RWPE2 (cell line): ENCODE measurements around the gene USP40.
A peak's percentile ranks its signal among the peaks of the same experiment; 100 is the strongest.

Experiments
- ATAC-seq: fragments of 200-7000 bp; cut with Tn5 transposase; 3 replicates; pipeline ENCODE4 v1.9.1; 2021; ENCODE audit warnings: low read depth
- DNase-seq: peaks from one replicate; pipeline ENCODE4 v3.0.0-alpha.2; 2020; ENCODE audit warnings: low spot score
- H3K27ac ChIP-seq: fragments of 450-650 bp; 2 replicates; pipeline ENCODE4 v1.5.1; 2017; ENCODE audit warnings: mild to moderate bottlenecking; ENCODE audit not compliant: poor library complexity, severe bottlenecking
- H3K27me3 ChIP-seq: fragments of 250-450 bp; sonication (Bioruptor Pico); 2 replicates; pipeline ENCODE4 v1.5.1; 2021; ENCODE audit warnings: mild to moderate bottlenecking, moderate library complexity; ENCODE audit not compliant: insufficient read depth, poor library complexity, severe bottlenecking
- H3K36me3 ChIP-seq: fragments of 250-450 bp; sonication (Bioruptor Pico); 2 replicates; pipeline ENCODE4 v1.5.1; 2020; ENCODE audit warnings: low read depth, mild to moderate bottlenecking, moderate library complexity
- H3K4me1 ChIP-seq: fragments of 250-450 bp; sonication (Bioruptor Pico); 2 replicates; pipeline ENCODE4 v1.5.1; 2021; ENCODE audit warnings: mild to moderate bottlenecking, moderate library complexity; ENCODE audit not compliant: insufficient read depth, poor library complexity, severe bottlenecking
- H3K4me3 ChIP-seq: fragments of 250-450 bp; sonication (Bioruptor Pico); 2 replicates; pipeline ENCODE4 v1.5.1; 2021; ENCODE audit warnings: mild to moderate bottlenecking, moderate library complexity; ENCODE audit not compliant: severe bottlenecking
- H3K9me3 ChIP-seq: fragments of 250-450 bp; sonication (Bioruptor Pico); 2 replicates; pipeline ENCODE4 v1.5.1; 2021; ENCODE audit warnings: mild to moderate bottlenecking, moderate library complexity; ENCODE audit not compliant: severe bottlenecking
- CTCF ChIP-seq: fragments of 450-650 bp; IDR thresholded peaks from one replicate; pipeline ENCODE4 v1.5.1; 2017; ENCODE audit warnings: mild to moderate bottlenecking, moderate library complexity; ENCODE audit not compliant: poor library complexity, severe bottlenecking

The USP40 gene

GRCh38 chr2:233471291-233472035, 95.1 kb downstream of the USP40 start:
- ATAC-seq (no peak), DNase-seq (no peak)
- no peaks in the 10 kb centered on the region for H3K4me1 ChIP-seq
- no peak for TF ChIP-seq CTCF
- H3K27me3 ChIP-seq = no peaks in the 10 kb centered on the region
- no peak overlapping the region for H3K27ac ChIP-seq
- peaks cover 16% of the 10 kb centered on the region for H3K36me3 ChIP-seq
- H3K4me3 ChIP-seq = no peak overlapping the region
- H3K9me3 ChIP-seq = no peaks in the 10 kb centered on the region

- Histone ChIP-seq H3K27ac (no peak overlapping the region), H3K4me1 (no peaks in the 10 kb centered on the region), H3K9me3 (no peaks in the 10 kb centered on the region), H3K36me3 (peaks cover 22% of the 10 kb centered on the region), H3K4me3 (no peak overlapping the region), H3K27me3 (no peaks in the 10 kb centered on the region)
- no peak for TF ChIP-seq CTCF
- ATAC-seq (no peak), DNase-seq (peak; percentile 23)
Observed at GRCh38 chr2:233470839-233471238, 95.7 kb downstream of the USP40 start.

- H3K27ac ChIP-seq = no peak overlapping the region
- no peaks in the 10 kb centered on the region for H3K4me1 ChIP-seq
- ATAC-seq (no peak), DNase-seq (peak; percentile 36)
- no peak overlapping the region for H3K4me3 ChIP-seq
- no peak for TF ChIP-seq CTCF
- H3K9me3 ChIP-seq = no peaks in the 10 kb centered on the region
- peaks cover 29% of the 10 kb centered on the region for H3K36me3 ChIP-seq
- H3K27me3 ChIP-seq = no peaks in the 10 kb centered on the region
Observed at GRCh38 chr2:233470011-233470687, 96.4 kb downstream of the USP40 start.

GRCh38 chr2:233469261-233470010, 97.1 kb downstream of the USP40 start:
- H3K4me3 ChIP-seq = no peak overlapping the region
- peaks cover 36% of the 10 kb centered on the region for H3K36me3 ChIP-seq
- no peaks in the 10 kb centered on the region for H3K27me3 ChIP-seq
- TF ChIP-seq CTCF = no peak
- DNase-seq (peak; percentile 45), ATAC-seq (no peak)
- no peaks in the 10 kb centered on the region for H3K4me1 ChIP-seq
- no peaks in the 10 kb centered on the region for H3K9me3 ChIP-seq
- no peak overlapping the region for H3K27ac ChIP-seq
